Kidney (tissue), 14 donors: ENCODE data around the gene KCNK5. TPM values are rescaled to one million over a fixed set of nuclear protein-coding genes. Genes with fewer than 3 reads are reported as not detected.
A peak's percentile ranks its signal among the peaks of the same experiment; 100 is the strongest.

Experiments used
- DNase-seq, 5 donors: peaks; one replicate each; pipeline ENCODE4 v3.0.0-alpha.2; 2013 to 2020
- FAIRE-seq: peaks from 2 replicates; lab custom pipeline; 2012; peaks lifted over from hg19 to GRCh38; lab: Jason Lieb, UNC
- H3K27ac ChIP-seq, 2 donors: one replicate each; pipeline ENCODE4 v1.7.0; 2013; ENCODE audit warnings: low read depth in 2 of 2, low read length in 2 of 2, inconsistent platforms in 1 of 2
- H3K27me3 ChIP-seq: one replicate; pipeline ENCODE4 v1.7.1; 2013; ENCODE audit warnings: low read length, inconsistent platforms; ENCODE audit not compliant: control insufficient read depth, insufficient read depth
- H3K36me3 ChIP-seq, 3 donors: one replicate each; pipeline versions ENCODE4 v1.7.0 to v1.7.1; 2013; ENCODE audit warnings: low read length in 3 of 3, control low read depth in 1 of 3, inconsistent platforms in 1 of 3; ENCODE audit not compliant: insufficient read depth in 3 of 3, control insufficient read depth in 2 of 3
- H3K4me1 ChIP-seq, 3 donors: one replicate each; pipeline versions ENCODE4 v1.7.0 to v1.7.1; 2013; ENCODE audit warnings: low read length in 3 of 3, inconsistent platforms in 1 of 3, low read depth in 1 of 3; ENCODE audit not compliant: control insufficient read depth in 2 of 3, insufficient read depth in 2 of 3
- H3K4me3 ChIP-seq, 3 donors: one replicate each; pipeline versions ENCODE4 v1.7.0 to v1.8.1; 2013; ENCODE audit warnings: low read length in 3 of 3, control low read depth in 1 of 3, inconsistent platforms in 1 of 3
- H3K9ac ChIP-seq, 3 donors: one replicate each; pipeline versions ENCODE4 v1.7.0 to v1.7.1; 2013; ENCODE audit warnings: low read length in 3 of 3, control low read depth in 1 of 3, inconsistent platforms in 1 of 3
- H3K9me3 ChIP-seq, 3 donors: one replicate each; pipeline versions ENCODE4 v1.7.0 to v1.7.1; 2013; ENCODE audit warnings: low read length in 3 of 3, control low read depth in 1 of 3, inconsistent platforms in 1 of 3; ENCODE audit not compliant: control insufficient read depth in 2 of 3, insufficient read depth in 1 of 3
- CTCF ChIP-seq: IDR thresholded peaks from 3 replicates; pipeline ENCODE4 v1.5.1; 2012; ENCODE audit warnings: mild to moderate bottlenecking, moderate library complexity, borderline replicate concordance; ENCODE audit not compliant: insufficient read depth; ENCODE audit errors: extremely low read depth
- intact Hi-C: fragments of 100-400 bp; cut with DNase I; formaldehyde crosslinking; loops from one replicate; pipeline ENCODE4 v1.11.1; 2022
- polyA plus RNA-seq: library from polyadenylated mRNA; stranded (reverse); fragments of 350-450 nt; fragmentation: Illumina TruSeq; extraction: RNeasy Lipid Tissue Mini Kit (QIAGEN cat#74804); gene quantifications from one replicate; pipeline ENCODE4 v1.2.3, GENCODE V29; 2014; ENCODE audit warnings: low read depth, low replicate concordance; ENCODE audit not compliant: insufficient read depth
- total RNA-seq: library from RNA; stranded (reverse); fragmentation: NEBNext Ultra II Directional; extraction: Animal tissue kit (Norgen Biotek cat#: 25700); gene quantifications from one replicate; pipeline ENCODE4 v1.2.1, GENCODE V29; 2021
- donor health status: control.
- donor health status: control.
- donor health status: control.
- donor health status: control.
- donor health status: control.
- donor health status: DM: yes; HTN: yes; CAD: no.
- donor health status: Normal renal cell carcinoma (clear cell type).

Gene KCNK5
- total and polyA plus RNA-seq, 2 donors from 2014 or later: 48.4 to 77.0 TPM

- FAIRE-seq (no peak), DNase-seq (no peak)
- intact Hi-C loops: no loop called here
- H3K9ac ChIP-seq: no peak overlapping the region
- H3K27me3 ChIP-seq: no peaks in the 10 kb centered on the region
- H3K9me3 ChIP-seq: no peaks in the 10 kb centered on the region
- H3K27ac ChIP-seq: no peak overlapping the region
- TF ChIP-seq CTCF: no peak
- H3K4me1 ChIP-seq: peaks cover 0 to 13% (median 4%) of the 10 kb centered on the region in 3 donors
- H3K4me3 ChIP-seq: no peak overlapping the region
- no peaks in the 10 kb centered on the region for H3K36me3 ChIP-seq
These were observed 45.2 kb upstream of the KCNK5 start for GRCh38 chr6:39274471-39274870.

GRCh38 chr6:39273406-39273821 is 44.1 kb upstream of the KCNK5 start:
- H3K27me3 ChIP-seq: no peaks in the 10 kb centered on the region
- H3K9ac ChIP-seq: no peak overlapping the region
- peak overlapping the region; percentile 9 to 28 for H3K27ac ChIP-seq
- TF ChIP-seq CTCF: no peak
- H3K4me1 ChIP-seq: peaks cover 0 to 5% (median 4%) of the 10 kb centered on the region in 3 donors
- H3K36me3 ChIP-seq: no peaks in the 10 kb centered on the region
- H3K4me3 ChIP-seq: peak overlapping the region in 1 of 3 donors; percentile 32
- FAIRE-seq (no peak), DNase-seq (peak; percentile 48 to 95 (median 57))
- intact Hi-C loops: no loop called here
- no peaks in the 10 kb centered on the region for H3K9me3 ChIP-seq

- intact Hi-C loops: no loop called here
- H3K4me1 ChIP-seq: peaks cover 0 to 5% (median 4%) of the 10 kb centered on the region in 3 donors
- H3K4me3 ChIP-seq: no peak overlapping the region
- FAIRE-seq (no peak), DNase-seq (no peak)
- no peaks in the 10 kb centered on the region for H3K9me3 ChIP-seq
- no peak for TF ChIP-seq CTCF
- no peaks in the 10 kb centered on the region for H3K36me3 ChIP-seq
- no peaks in the 10 kb centered on the region for H3K27me3 ChIP-seq
- no peak overlapping the region for H3K27ac ChIP-seq
- H3K9ac ChIP-seq: no peak overlapping the region
These were observed 40.7 kb upstream of the KCNK5 start for GRCh38 chr6:39269961-39270360.

- peaks cover 0 to 3% (median 1%) of the 10 kb centered on the region in 3 donors for H3K4me1 ChIP-seq
- no peaks in the 10 kb centered on the region for H3K27me3 ChIP-seq
- intact Hi-C loops: no loop called here
- no peak for TF ChIP-seq CTCF
- H3K36me3 ChIP-seq: no peaks in the 10 kb centered on the region
- no peak overlapping the region for H3K4me3 ChIP-seq
- H3K27ac ChIP-seq: no peak overlapping the region
- H3K9ac ChIP-seq: no peak overlapping the region
- no peaks in the 10 kb centered on the region for H3K9me3 ChIP-seq
- no peak for FAIRE-seq
- no peak for DNase-seq
These were observed 39.4 kb upstream of the KCNK5 start for GRCh38 chr6:39268721-39269120.
